Measurements from ENCODE around the gene RPL41. TPM values are rescaled to one million over a fixed set of nuclear protein-coding genes. Genes with fewer than 3 reads are reported as not detected.
"Not testable (repeated sequence)": the region's sequence is repeated elsewhere in the genome, so short reads cannot be mapped to it uniquely, and the experiment has no call there.

The RPL41 gene
- 5,829 and 6,631 TPM in 2 replicates for total RNA-seq

GRCh38 chr12:56116267-56117081, at the start of gene RPL41:
TSS of gene RPL41 (plus strand) at chr12:56116633.
- Mint-ChIP-seq H3K4me3 (peak within 1 kb of the TSS; percentile 100), H3K27ac (peak within 1 kb of the TSS; percentile 99), H3K27me3 (no peaks in the 10 kb centered on the region), H3K36me3 (ENCODE audit: low read depth) (peaks cover 66% of the 10 kb centered on the region), H3K4me1 (peaks cover 37% of the 10 kb centered on the region), H3K9me3 (no peaks in the 10 kb centered on the region)
- ChIA-PET CTCF (interaction anchor here (0.7 to 3.1 kb wide), 6 partner anchors 10 to 378 kb away, joined by 3 to 18 read pairs (median 3); partner anchors contain the start of genes ESYT1 and SMARCC2), POLR2A (interaction anchor here (0.6 to 5.0 kb wide), 29 partner anchors 9 to 661 kb away, joined by 3 to 116 read pairs (median 5); partner anchors contain the start of genes BAZ2A, CNPY2, DNAJC14 and ESYT1)
- DNase-seq (peak; percentile 92), ATAC-seq (ENCODE audit: low read depth) (peak; percentile 56)
- no peak for TF ChIP-seq CTCF (IDR thresholded peaks at IDR 0.05)
- intact Hi-C loops (cut with micrococcal nuclease), result loop anchor here (1.0 to 5.0 kb wide), 8 partner anchors 12 to 1406 kb away; partner anchors contain the start of genes DDIT3, MBD6, NAB2 and NACA

GRCh38 chr12:56071648-56072047, 44.8 kb upstream of the RPL41 start:
- ChIA-PET CTCF (interaction anchor here (0.6 kb wide), 1 partner anchor 13 kb away, joined by 3 read pairs; no protein-coding TSS in a partner anchor), POLR2A (no interaction called here)
- no peak overlapping the region for H3K4me3 Mint-ChIP-seq
- no peaks in the 10 kb centered on the region for H3K9me3 Mint-ChIP-seq
- TF ChIP-seq CTCF (IDR thresholded peaks at IDR 0.05), result no peak
- H3K36me3 Mint-ChIP-seq (ENCODE audit: low read depth), result no peaks in the 10 kb centered on the region
- DNase-seq (no peak), ATAC-seq (ENCODE audit: low read depth) (no peak)
- H3K4me1 Mint-ChIP-seq, result no peaks in the 10 kb centered on the region
- peaks cover 3% of the 10 kb centered on the region for H3K27me3 Mint-ChIP-seq
- intact Hi-C loops (cut with micrococcal nuclease), result no loop called here
- no peak overlapping the region for H3K27ac Mint-ChIP-seq

GRCh38 chr12:56074396-56074795, 42.0 kb upstream of the RPL41 start:
- Mint-ChIP-seq H3K27ac (no peak overlapping the region), H3K4me3 (no peak overlapping the region), H3K9me3 (no peaks in the 10 kb centered on the region), H3K36me3 (ENCODE audit: low read depth) (no peaks in the 10 kb centered on the region), H3K27me3 (peaks cover 3% of the 10 kb centered on the region), H3K4me1 (peaks cover 4% of the 10 kb centered on the region)
- no peak for DNase-seq
- ChIA-PET CTCF (no interaction called here), POLR2A (no interaction called here)
- ATAC-seq (ENCODE audit: low read depth), result no peak
- intact Hi-C loops (cut with micrococcal nuclease), result no loop called here
- no peak for TF ChIP-seq CTCF (IDR thresholded peaks at IDR 0.05)

GRCh38 chr12:56077966-56078365, 38.5 kb upstream of the RPL41 start:
- H3K9me3 Mint-ChIP-seq; DNase-seq; H3K4me3 Mint-ChIP-seq; ATAC-seq (ENCODE audit: low read depth); H3K36me3 Mint-ChIP-seq (ENCODE audit: low read depth); H3K27ac Mint-ChIP-seq: not testable (repeated sequence)
- ChIA-PET CTCF (interaction anchor here (0.7 kb wide), 1 partner anchor 110 kb away, joined by 3 read pairs; no protein-coding TSS in a partner anchor), POLR2A (interaction anchor here (0.7 kb wide), 1 partner anchor 21 kb away, joined by 3 read pairs; no protein-coding TSS in a partner anchor)
- intact Hi-C loops (cut with micrococcal nuclease), result loop anchor here (2.0 kb wide), 1 partner anchor 31 kb away; no protein-coding TSS in a partner anchor
- Mint-ChIP-seq H3K4me1 (peaks cover 10% of the 10 kb centered on the region), H3K27me3 (peaks cover 15% of the 10 kb centered on the region)

GRCh38 chr12:56078427-56078826, 38.0 kb upstream of the RPL41 start:
- Mint-ChIP-seq H3K9me3 (no peaks in the 10 kb centered on the region), H3K27ac (no peak overlapping the region), H3K36me3 (ENCODE audit: low read depth) (no peaks in the 10 kb centered on the region), H3K4me1 (peaks cover 10% of the 10 kb centered on the region), H3K4me3 (peak overlapping the region; percentile 88), H3K27me3 (peaks cover 15% of the 10 kb centered on the region)
- POLR2A ChIA-PET, result interaction anchor here (0.7 kb wide), 1 partner anchor 20 kb away, joined by 3 read pairs; no protein-coding TSS in a partner anchor
- no peak for ATAC-seq (ENCODE audit: low read depth)
- CTCF ChIA-PET, result interaction anchor here (0.7 kb wide), 1 partner anchor 109 kb away, joined by 3 read pairs; no protein-coding TSS in a partner anchor
- intact Hi-C loops (cut with micrococcal nuclease), result loop anchor here (2.0 kb wide), 1 partner anchor 32 kb away; no protein-coding TSS in a partner anchor
- TF ChIP-seq CTCF (IDR thresholded peaks at IDR 0.05), result no peak
- DNase-seq, result no peak

Data from activated B cell treated with CpG ODN at 0.5 μM for 24 hours (primary cell).